HCT116 (cell line): Measurements from ENCODE around the gene ANHX. TPM values are rescaled to one million over a fixed set of nuclear protein-coding genes. Genes with fewer than 3 reads are reported as not detected.

Experiments
- ATAC-seq: fragments of 200-7000 bp; cut with Tn5 transposase; 2 replicates; pipeline ENCODE4 v1.9.1; 2020; ENCODE audit warnings: mild to moderate bottlenecking, moderate library complexity
- BruUV-seq: library from RNA; stranded (reverse); fragments of 400-500 nt; replicated peaks from 2 replicates; lab custom pipeline; 2021; lab: Mats Ljungman, UMichigan
- CTCF ChIA-PET: fragments of 300-600 bp; sonication (Branson Sonifier 250); formaldehyde crosslinking; loops from one replicate; lab custom pipeline; 2021; ENCODE audit warnings: antibody characterized with exemption; lab: Charles Lee
- POLR2A ChIA-PET: fragments of 300-600, 350-600 bp; sonication (Branson Sonifier 250); formaldehyde crosslinking; loops from one replicate; lab custom pipeline; 2021; ENCODE audit warnings: antibody characterized with exemption; lab: Charles Lee
- RAD21 ChIA-PET, 2 experiments: fragments of 300-600 bp; sonication (Branson Sonifier 250); formaldehyde crosslinking; loops; one replicate each; lab custom pipeline; 2023; ENCODE audit warnings: low total read pairs in 2 of 2; ENCODE audit not compliant: uncharacterized antibody in 2 of 2, unreplicated experiment in 2 of 2, low non-redundant PET in 1 of 2; lab: Charles Lee
- DNase-seq: peaks from one replicate; pipeline ENCODE4 v3.0.0-alpha.2; 2010; ENCODE audit warnings: low read depth, low spot score
- H2AFZ ChIP-seq: fragments of 200-600 bp; shearing (Covaris generic), sonication (generic); 2 replicates; pipeline ENCODE4 v1.6.1; 2017; ENCODE audit warnings: low read depth, mixed run types, mixed read lengths, antibody characterized with exemption, low read length; ENCODE audit not compliant: poor library complexity, severe bottlenecking
- H3K27ac ChIP-seq: 2 replicates; pipeline ENCODE4 v1.5.1; 2012; ENCODE audit warnings: low read depth, low read length
- H3K27me3 ChIP-seq: fragments of 200-600 bp; sonication (generic); 2 replicates; pipeline ENCODE4 v1.6.1; 2016; ENCODE audit warnings: mixed run types, low read length, mixed read lengths; ENCODE audit not compliant: insufficient read depth
- H3K36me3 ChIP-seq, 2 experiments: fragments of 200-500 bp in 1 of 2; fragments of 200-600 bp in 1 of 2; sonication (Bioruptor generic) in 1 of 2; sonication (generic) in 1 of 2; 2 replicates each; pipeline versions ENCODE4 v1.5.1 to v1.6.1; 2014 to 2016; ENCODE audit warnings: low read length in 2 of 2, inconsistent platforms in 1 of 2, mixed read lengths in 1 of 2, mixed run types in 1 of 2; ENCODE audit not compliant: insufficient read depth in 2 of 2, control insufficient read depth in 1 of 2
- H3K4me1 ChIP-seq, 2 experiments: fragments of 200-600 bp in 1 of 2; sonication (generic) in 1 of 2; 2 replicates each; pipeline versions ENCODE4 v1.5.1 to v1.6.1; 2012 to 2017; ENCODE audit warnings: low read length in 2 of 2, inconsistent platforms in 1 of 2, mild to moderate bottlenecking in 1 of 2, mixed read lengths in 1 of 2, mixed run types in 1 of 2, moderate library complexity in 1 of 2; ENCODE audit not compliant: insufficient read depth in 2 of 2, control insufficient read depth in 1 of 2
- H3K4me2 ChIP-seq: fragments of 200-600 bp; sonication (generic); 2 replicates; pipeline ENCODE4 v1.6.1; 2017; ENCODE audit warnings: mixed run types, low read length, mixed read lengths
- H3K4me3 ChIP-seq, 2 experiments: fragments of 200-600 bp in 1 of 2; sonication (generic) in 1 of 2; replicated peaks in 1 of 2; 2 replicates each; pipeline ENCODE4 v1.5.1; 2011 to 2016; ENCODE audit warnings: low read length in 2 of 2, control low read depth in 1 of 2, low read depth in 1 of 2, mild to moderate bottlenecking in 1 of 2, mixed read lengths in 1 of 2, mixed run types in 1 of 2
- H3K79me2 ChIP-seq: fragments of 200-600 bp; sonication (generic); 2 replicates; pipeline ENCODE4 v1.6.1; 2017; ENCODE audit warnings: mild to moderate bottlenecking, mixed run types, low read length, moderate library complexity, mixed read lengths; ENCODE audit not compliant: insufficient read depth
- H3K9ac ChIP-seq: fragments of 200-600 bp; sonication (generic); 2 replicates; pipeline ENCODE4 v1.6.1; 2016; ENCODE audit warnings: low read length, mixed read lengths
- H3K9me2 ChIP-seq: fragments of 200-600 bp; sonication (generic), shearing (Covaris generic); 2 replicates; pipeline ENCODE4 v1.6.1; 2017; ENCODE audit warnings: mixed run types, mild to moderate bottlenecking, moderate library complexity; ENCODE audit not compliant: insufficient read depth
- H3K9me3 ChIP-seq, 2 experiments: fragments of 200-500 bp in 1 of 2; fragments of 200-600 bp in 1 of 2; sonication (Bioruptor generic) in 1 of 2; sonication (generic) in 1 of 2; 2 replicates each; pipeline ENCODE4 v1.6.1; 2014 to 2017; ENCODE audit warnings: low read length in 2 of 2, mixed read lengths in 2 of 2, inconsistent platforms in 1 of 2, low read depth in 1 of 2, mild to moderate bottlenecking in 1 of 2, mixed run types in 1 of 2, moderate library complexity in 1 of 2; ENCODE audit not compliant: control insufficient read depth in 1 of 2, insufficient read depth in 1 of 2
- H4K20me1 ChIP-seq: fragments of 200-600 bp; sonication (generic), shearing (Covaris generic); 2 replicates; pipeline ENCODE4 v1.6.1; 2017; ENCODE audit warnings: mixed run types, mild to moderate bottlenecking, moderate library complexity; ENCODE audit not compliant: insufficient read depth
- CEBPB ChIP-seq: IDR thresholded peaks from 2 replicates; pipeline ENCODE4 v1.6.1; 2012; ENCODE audit warnings: low read depth
- EGR1 ChIP-seq: IDR thresholded peaks from 2 replicates; pipeline ENCODE4 v1.6.1; 2012; ENCODE audit warnings: low read depth
- ELF1 ChIP-seq: IDR thresholded peaks from 2 replicates; pipeline ENCODE4 v1.6.1; 2012; ENCODE audit warnings: low read depth, borderline replicate concordance
- POLR2AphosphoS5 ChIP-seq: IDR thresholded peaks from 2 replicates; pipeline ENCODE4 v1.6.1; 2011; ENCODE audit warnings: mild to moderate bottlenecking, low read depth, low read length, moderate library complexity
- intact Hi-C: fragments of 100-400 bp; cut with micrococcal nuclease; formaldehyde crosslinking; loops from 2 replicates; pipeline ENCODE4 v1.10.0; 2022
- total RNA-seq: library from RNA; stranded (reverse); gene quantifications from one replicate; pipeline ENCODE4 v1.2.1, GENCODE V29; 2021; ENCODE audit not compliant: unreplicated experiment
- TF ChIP-seq, protein P1 (sequence below): IDR thresholded peaks from 2 replicates; pipeline ENCODE4 v1.6.1; 2012
- TF ChIP-seq, protein P2 (sequence below): IDR thresholded peaks from 2 replicates; pipeline ENCODE4 v1.6.1; 2012

The ANHX gene
- total RNA-seq, 1 experiment from 2014 or later, result not detected

DNA sequence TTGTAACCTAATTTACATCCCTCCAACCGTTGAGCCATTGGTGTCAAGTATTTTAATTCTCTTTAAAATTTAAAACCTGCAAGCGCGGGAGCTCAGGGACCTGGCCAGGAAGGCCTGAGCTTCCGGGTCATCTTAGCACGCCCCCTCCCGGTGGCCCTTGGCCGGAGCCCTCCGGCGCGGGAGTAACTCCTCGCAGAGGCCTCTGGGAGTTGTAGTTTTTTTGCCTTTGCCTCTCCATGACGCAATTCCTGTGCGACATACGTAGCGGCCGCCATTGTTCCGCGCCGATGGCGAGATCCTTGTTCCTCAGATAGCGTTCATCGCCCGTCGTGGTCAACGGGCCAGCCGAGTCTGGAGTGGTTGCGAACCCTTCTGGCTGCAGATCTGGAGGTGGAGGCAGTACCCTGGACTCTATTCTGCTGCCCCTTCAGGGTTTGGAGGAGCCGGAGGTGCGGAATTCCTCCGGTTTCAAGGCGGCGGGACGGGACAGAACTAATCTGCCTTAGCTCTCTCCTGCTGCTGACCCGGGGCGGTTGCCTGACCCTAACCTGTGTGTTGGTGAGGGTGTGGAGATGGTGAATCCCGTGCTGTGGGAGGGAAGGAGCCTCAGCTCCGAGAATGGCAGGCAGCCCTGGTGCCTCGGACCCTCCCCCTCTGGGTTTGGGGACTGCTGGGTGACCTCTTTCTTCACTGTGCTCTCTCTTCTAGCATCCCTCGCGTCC lies 54.3 kb downstream of the ANHX start, which contains the start of gene ZNF268 (continued):
- TF ChIP-seq, protein P1, sequence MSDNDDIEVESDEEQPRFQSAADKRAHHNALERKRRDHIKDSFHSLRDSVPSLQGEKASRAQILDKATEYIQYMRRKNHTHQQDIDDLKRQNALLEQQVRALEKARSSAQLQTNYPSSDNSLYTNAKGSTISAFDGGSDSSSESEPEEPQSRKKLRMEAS, result peak; percentile 57; the same call in 1 of the 2 replicates

DNA sequence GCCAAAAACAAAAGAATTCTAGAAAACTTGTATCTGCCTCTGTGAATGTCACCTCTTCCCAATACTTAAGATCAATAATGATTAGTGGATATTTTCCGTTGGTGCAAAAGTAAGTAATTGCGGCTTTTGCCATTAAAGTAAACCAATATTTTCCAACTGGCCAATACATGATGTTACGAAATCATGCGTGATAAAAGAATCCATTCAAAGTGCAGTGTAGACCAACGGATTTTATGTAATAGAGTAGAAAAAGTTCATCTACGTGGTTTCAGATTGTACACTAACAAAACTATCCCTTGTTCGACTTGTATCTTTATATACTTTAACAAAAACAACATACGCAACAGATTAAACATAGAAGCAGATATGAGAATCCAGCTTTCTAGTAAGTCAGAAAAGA lies 55.0 kb downstream of the ANHX start:
- peaks cover 0 to 7% of the 10 kb centered on the region in 2 experiments; a peak in 1 of 4 replicates for H3K4me1 ChIP-seq
- peaks cover 17 to 22% of the 10 kb centered on the region in 2 experiments; a peak in 2 of 4 replicates for H3K9me3 ChIP-seq
- H3K9ac ChIP-seq, result no peak overlapping the region
- ChIA-PET POLR2A (no interaction called here), CTCF (no interaction called here), RAD21 (no interaction called here)
- BruUV-seq, result no TSS peak
- DNase-seq (no peak), ATAC-seq (no peak)
- H3K79me2 ChIP-seq, result peaks cover 3% of the 10 kb centered on the region; the same call in 1 of the 2 replicates
- H3K9me2 ChIP-seq, result no peaks in the 10 kb centered on the region
- H2AFZ ChIP-seq, result peak overlapping the region; percentile 60
- no peak overlapping the region; a peak in 1 of 4 replicates for H3K4me3 ChIP-seq
- peaks cover 0 to 4% of the 10 kb centered on the region in 2 experiments; a peak in 1 of 4 replicates for H3K36me3 ChIP-seq
- H3K27me3 ChIP-seq, result no peaks in the 10 kb centered on the region
- H3K27ac ChIP-seq, result no peak overlapping the region
- intact Hi-C loops, result loop anchor here (1.0 kb wide), 2 partner anchors 143 to 412 kb away; partner anchors contain the start of gene ZNF84
- 0 out of 2 replicates have a peak, but pooled peaks have one; percentile 1 for TF ChIP-seq CEBPB
- TF ChIP-seq EGR1, result no peak
- no peak overlapping the region for H3K4me2 ChIP-seq
- no peaks in the 10 kb centered on the region for H4K20me1 ChIP-seq

DNA sequence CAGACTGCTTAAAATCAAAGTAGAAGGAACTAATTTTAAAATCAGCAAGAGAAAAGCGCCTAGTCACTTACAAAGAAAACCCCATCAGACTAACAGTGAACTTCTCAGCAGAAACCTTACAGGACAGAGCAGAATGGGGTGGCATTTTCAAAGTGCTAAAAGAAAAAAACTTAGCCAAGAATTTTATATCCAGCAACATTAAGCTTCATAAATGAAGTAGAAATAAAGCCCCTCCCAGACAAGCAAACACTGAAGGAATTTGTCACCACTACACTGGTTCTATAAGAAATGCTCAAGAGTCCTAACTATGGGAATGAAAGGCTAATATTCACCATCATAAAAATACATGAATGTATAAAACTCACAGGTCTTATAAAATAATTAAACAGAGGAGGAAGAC lies 60.8 kb downstream of the ANHX start:
- Histone ChIP-seq H3K36me3 (no peaks in the 10 kb centered on the region), H3K4me2 (no peak overlapping the region), H4K20me1 (no peaks in the 10 kb centered on the region), H3K79me2 (no peaks in the 10 kb centered on the region), H3K27ac (no peak overlapping the region), H3K4me1 (no peaks in the 10 kb centered on the region), H3K9me3 (peaks cover 0 to 8% of the 10 kb centered on the region in 2 experiments; a peak in 3 of 4 replicates), H3K9me2 (no peaks in the 10 kb centered on the region), H3K4me3 (no peak overlapping the region), H3K27me3 (no peaks in the 10 kb centered on the region), H3K9ac (no peak overlapping the region), H2AFZ (no peak overlapping the region)
- intact Hi-C loops, result no loop called here
- DNase-seq, result no peak
- TF ChIP-seq POLR2AphosphoS5 (no peak), CEBPB (no peak), ELF1 (no peak)
- TF ChIP-seq, protein P2, sequence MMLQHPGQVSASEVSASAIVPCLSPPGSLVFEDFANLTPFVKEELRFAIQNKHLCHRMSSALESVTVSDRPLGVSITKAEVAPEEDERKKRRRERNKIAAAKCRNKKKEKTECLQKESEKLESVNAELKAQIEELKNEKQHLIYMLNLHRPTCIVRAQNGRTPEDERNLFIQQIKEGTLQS, result no peak
- RAD21 ChIA-PET, result no interaction called here
- POLR2A ChIA-PET, result no interaction called here
- no peak for ATAC-seq
- CTCF ChIA-PET, result no interaction called here
- BruUV-seq, result no TSS peak
